Measurements from ENCODE around the gene KLHL10. TPM values are rescaled to one million over a fixed set of nuclear protein-coding genes. Genes with fewer than 3 reads are reported as not detected.

The KLHL10 gene
- total and polyA plus RNA-seq, 2 of the 13 experiments (the other 11 are each of a cell fraction or from before 2014, with no cell fraction given): 0.04 to 0.08 TPM

DNA sequence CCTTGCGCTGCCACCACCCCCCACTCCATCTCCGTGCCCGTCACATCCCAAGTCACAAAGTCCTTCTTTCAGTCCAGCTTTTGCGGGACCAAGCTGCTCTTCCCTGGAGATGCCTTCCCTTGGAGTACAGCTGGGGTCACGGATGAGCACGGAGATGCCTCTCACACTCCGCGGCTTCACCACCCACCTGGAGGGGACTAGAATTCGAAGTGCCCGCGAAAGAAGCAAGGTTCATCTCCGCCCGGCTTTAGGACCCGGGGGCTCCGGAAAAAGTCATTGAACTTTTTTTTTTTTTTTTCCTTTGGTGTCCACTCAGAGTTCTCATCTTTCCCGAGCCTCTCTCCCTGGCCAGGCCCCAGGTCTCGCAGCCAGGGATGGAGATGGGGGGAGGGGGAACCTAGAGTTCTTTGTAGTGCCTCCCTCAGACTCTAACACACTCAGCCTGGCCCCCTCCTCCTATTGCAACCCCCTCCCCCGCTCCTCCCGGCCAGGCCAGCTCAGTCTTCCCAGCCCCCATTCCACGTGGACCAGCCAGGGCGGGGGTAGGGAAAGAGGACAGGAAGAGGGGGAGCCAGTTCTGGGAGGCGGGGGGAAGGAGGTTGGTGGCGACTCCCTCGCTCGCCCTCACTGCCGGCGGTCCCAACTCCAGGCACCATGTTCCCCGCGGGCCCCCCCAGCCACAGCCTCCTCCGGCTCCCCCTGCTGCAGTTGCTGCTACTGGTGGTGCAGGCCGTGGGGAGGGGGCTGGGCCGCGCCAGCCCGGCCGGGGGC is 25.1 kb upstream of the KLHL10 start, which contains the start of gene FKBP10 (continued):
- TF ChIP-seq TBX3 (IDR thresholded peaks at IDR 0.05; ENCODE audit: borderline replicate concordance) (no peak), AGO1 (IDR thresholded peaks at IDR 0.05; ENCODE audit: low read depth, low read length, poor library complexity, severe bottlenecking) (no peak), GLI4 (CRISPR knock-in tag; IDR thresholded peaks at IDR 0.05; ENCODE audit: borderline replicate concordance) (no peak), MEF2D (CRISPR knock-in tag; IDR thresholded peaks at IDR 0.05) (no peak), RNF2 (conservative IDR thresholded peaks at IDR 0.05; ENCODE audit: low read depth) (no peak), ZNF605 (CRISPR knock-in tag; IDR thresholded peaks at IDR 0.05) (no peak; the same call in 1 of the 2 replicates), ZNF644 (CRISPR knock-in tag; IDR thresholded peaks at IDR 0.05; ENCODE audit: low read depth) (no peak), RBFOX2 (IDR thresholded peaks at IDR 0.05; ENCODE audit: low read depth, low read length) (peak; percentile 85), TOPORS (CRISPR knock-in tag; IDR thresholded peaks at IDR 0.05) (no peak), ZNF768 (CRISPR knock-in tag; IDR thresholded peaks at IDR 0.05) (peak; percentile 33; the same call in 1 of the 2 replicates), ONECUT2 (CRISPR knock-in tag; IDR thresholded peaks at IDR 0.05) (no peak), ZNF224 (CRISPR knock-in tag; IDR thresholded peaks at IDR 0.05) (no peak), ESRRA (CRISPR knock-in tag; IDR thresholded peaks at IDR 0.05; ENCODE audit: low read depth) (no peak), ZNF839 (CRISPR knock-in tag; IDR thresholded peaks at IDR 0.05; ENCODE audit: borderline replicate concordance) (0 out of 2 replicates have a peak, but pooled peaks have one; percentile 1), ZFP36 (IDR thresholded peaks at IDR 0.05; ENCODE audit: borderline replicate concordance, low read depth, low read length, partially characterized antibody) (no peak), ZNF234 (CRISPR knock-in tag; conservative IDR thresholded peaks at IDR 0.05) (no peak; the same call in none of the 2 replicates), KDM2A (CRISPR knock-in tag; IDR thresholded peaks at IDR 0.05; ENCODE audit: borderline replicate concordance, low read depth) (no peak), ZMYM3 (CRISPR knock-in tag; IDR thresholded peaks at IDR 0.05) (no peak; the same call in 1 of the 2 replicates), SKI (IDR thresholded peaks at IDR 0.05; ENCODE audit: partially characterized antibody) (no peak)
- TF ChIP-seq, protein P1, sequence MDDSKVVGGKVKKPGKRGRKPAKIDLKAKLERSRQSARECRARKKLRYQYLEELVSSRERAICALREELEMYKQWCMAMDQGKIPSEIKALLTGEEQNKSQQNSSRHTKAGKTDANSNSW (CRISPR knock-in tag; IDR thresholded peaks at IDR 0.05; ENCODE audit: borderline replicate concordance): no peak
- TF ChIP-seq, protein P2, sequence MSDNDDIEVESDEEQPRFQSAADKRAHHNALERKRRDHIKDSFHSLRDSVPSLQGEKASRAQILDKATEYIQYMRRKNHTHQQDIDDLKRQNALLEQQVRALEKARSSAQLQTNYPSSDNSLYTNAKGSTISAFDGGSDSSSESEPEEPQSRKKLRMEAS (IDR thresholded peaks at IDR 0.05): peak; percentile 96
- TF ChIP-seq, protein P3, sequence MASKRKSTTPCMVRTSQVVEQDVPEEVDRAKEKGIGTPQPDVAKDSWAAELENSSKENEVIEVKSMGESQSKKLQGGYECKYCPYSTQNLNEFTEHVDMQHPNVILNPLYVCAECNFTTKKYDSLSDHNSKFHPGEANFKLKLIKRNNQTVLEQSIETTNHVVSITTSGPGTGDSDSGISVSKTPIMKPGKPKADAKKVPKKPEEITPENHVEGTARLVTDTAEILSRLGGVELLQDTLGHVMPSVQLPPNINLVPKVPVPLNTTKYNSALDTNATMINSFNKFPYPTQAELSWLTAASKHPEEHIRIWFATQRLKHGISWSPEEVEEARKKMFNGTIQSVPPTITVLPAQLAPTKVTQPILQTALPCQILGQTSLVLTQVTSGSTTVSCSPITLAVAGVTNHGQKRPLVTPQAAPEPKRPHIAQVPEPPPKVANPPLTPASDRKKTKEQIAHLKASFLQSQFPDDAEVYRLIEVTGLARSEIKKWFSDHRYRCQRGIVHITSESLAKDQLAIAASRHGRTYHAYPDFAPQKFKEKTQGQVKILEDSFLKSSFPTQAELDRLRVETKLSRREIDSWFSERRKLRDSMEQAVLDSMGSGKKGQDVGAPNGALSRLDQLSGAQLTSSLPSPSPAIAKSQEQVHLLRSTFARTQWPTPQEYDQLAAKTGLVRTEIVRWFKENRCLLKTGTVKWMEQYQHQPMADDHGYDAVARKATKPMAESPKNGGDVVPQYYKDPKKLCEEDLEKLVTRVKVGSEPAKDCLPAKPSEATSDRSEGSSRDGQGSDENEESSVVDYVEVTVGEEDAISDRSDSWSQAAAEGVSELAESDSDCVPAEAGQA (IDR thresholded peaks at IDR 0.05; ENCODE audit: low read depth): 0 out of 2 replicates have a peak, but pooled peaks have one; percentile 9
- TF ChIP-seq, protein P3 (CRISPR knock-in tag; IDR thresholded peaks at IDR 0.05; ENCODE audit: borderline replicate concordance): no peak
- TF ChIP-seq, protein P4, sequence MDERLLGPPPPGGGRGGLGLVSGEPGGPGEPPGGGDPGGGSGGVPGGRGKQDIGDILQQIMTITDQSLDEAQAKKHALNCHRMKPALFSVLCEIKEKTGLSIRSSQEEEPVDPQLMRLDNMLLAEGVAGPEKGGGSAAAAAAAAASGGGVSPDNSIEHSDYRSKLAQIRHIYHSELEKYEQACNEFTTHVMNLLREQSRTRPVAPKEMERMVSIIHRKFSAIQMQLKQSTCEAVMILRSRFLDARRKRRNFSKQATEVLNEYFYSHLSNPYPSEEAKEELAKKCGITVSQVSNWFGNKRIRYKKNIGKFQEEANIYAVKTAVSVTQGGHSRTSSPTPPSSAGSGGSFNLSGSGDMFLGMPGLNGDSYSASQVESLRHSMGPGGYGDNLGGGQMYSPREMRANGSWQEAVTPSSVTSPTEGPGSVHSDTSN (CRISPR knock-in tag; IDR thresholded peaks at IDR 0.05): 0 out of 2 replicates have a peak, but pooled peaks have one; percentile 3
